ENCODE measurements around the gene IFIH1. TPM values are rescaled to one million over a fixed set of nuclear protein-coding genes. Genes with fewer than 3 reads are reported as not detected.

Gene IFIH1
- total RNA-seq, 1 donor, result 7.2 TPM

DNA sequence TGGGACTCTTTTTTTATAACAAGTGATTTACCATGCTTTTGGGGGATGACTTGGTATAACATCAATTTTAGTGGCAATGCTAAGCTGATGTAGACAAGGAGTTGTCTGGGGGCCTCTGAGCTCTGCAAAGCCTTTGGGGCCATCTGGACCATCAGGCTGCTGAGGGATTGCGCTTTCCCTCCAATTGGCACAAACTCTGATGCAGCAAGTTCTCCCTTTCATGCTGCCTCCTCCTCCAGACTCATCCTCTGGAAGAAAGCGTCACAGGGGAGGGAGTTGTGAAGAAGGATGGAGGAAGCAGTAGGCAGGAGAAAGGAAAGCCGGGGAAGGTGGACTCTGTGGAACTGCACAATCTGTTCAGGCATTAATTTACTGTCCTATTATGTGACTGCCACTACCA is 65.0 kb downstream of the IFIH1 start:
- H2AFZ ChIP-seq (ENCODE audit: low read length), result no peak overlapping the region

DNA sequence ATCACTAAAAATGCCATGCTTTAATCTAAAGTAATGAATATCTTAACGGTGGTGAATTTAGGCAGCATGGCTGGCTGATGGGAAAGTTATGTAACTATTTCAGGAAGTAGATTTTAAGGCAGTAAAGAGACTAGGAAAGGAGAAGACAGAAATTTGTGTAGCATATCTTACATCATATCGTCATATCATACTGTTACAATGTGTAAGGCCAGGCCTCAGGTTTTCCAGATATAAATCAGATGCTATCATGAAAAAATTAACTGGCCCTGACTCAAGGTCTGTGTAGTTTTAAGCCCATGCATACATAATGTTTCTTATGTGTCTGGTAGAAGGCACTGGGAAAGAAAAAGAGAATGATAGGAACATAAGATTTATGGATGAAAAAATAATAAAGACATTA is 66.3 kb downstream of the IFIH1 start:
- no peak overlapping the region for H3K27ac ChIP-seq (ENCODE audit: low read depth, low read length)
- peaks cover 11% of the 10 kb centered on the region for H3K4me1 ChIP-seq (ENCODE audit: insufficient read depth, low read length)
- H3K4me3 ChIP-seq (ENCODE audit: insufficient read depth, low read length), result no peak overlapping the region
- no peaks in the 10 kb centered on the region for H3K27me3 ChIP-seq (ENCODE audit: insufficient read depth, low read length)
- TF ChIP-seq, protein P1, sequence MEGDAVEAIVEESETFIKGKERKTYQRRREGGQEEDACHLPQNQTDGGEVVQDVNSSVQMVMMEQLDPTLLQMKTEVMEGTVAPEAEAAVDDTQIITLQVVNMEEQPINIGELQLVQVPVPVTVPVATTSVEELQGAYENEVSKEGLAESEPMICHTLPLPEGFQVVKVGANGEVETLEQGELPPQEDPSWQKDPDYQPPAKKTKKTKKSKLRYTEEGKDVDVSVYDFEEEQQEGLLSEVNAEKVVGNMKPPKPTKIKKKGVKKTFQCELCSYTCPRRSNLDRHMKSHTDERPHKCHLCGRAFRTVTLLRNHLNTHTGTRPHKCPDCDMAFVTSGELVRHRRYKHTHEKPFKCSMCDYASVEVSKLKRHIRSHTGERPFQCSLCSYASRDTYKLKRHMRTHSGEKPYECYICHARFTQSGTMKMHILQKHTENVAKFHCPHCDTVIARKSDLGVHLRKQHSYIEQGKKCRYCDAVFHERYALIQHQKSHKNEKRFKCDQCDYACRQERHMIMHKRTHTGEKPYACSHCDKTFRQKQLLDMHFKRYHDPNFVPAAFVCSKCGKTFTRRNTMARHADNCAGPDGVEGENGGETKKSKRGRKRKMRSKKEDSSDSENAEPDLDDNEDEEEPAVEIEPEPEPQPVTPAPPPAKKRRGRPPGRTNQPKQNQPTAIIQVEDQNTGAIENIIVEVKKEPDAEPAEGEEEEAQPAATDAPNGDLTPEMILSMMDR (IDR thresholded peaks at IDR 0.05; ENCODE audit: extremely low read depth, low read depth, low read length), result no peak
- no peak for DNase-seq (ENCODE audit: insufficient read length, low spot score, missing footprints)
- no peaks in the 10 kb centered on the region for H3K79me2 ChIP-seq (ENCODE audit: insufficient read depth, low read length)
- no peaks in the 10 kb centered on the region for H3K36me3 ChIP-seq (ENCODE audit: insufficient read depth, low read length)
- no peak overlapping the region for H2AFZ ChIP-seq (ENCODE audit: low read length)
- no peaks in the 10 kb centered on the region for H3K9me3 ChIP-seq (ENCODE audit: low read depth, low read length)
- no peaks in the 10 kb centered on the region for H4K20me1 ChIP-seq (ENCODE audit: insufficient read depth, low read length)
- H3K4me2 ChIP-seq (ENCODE audit: insufficient read depth, low read length), result no peak overlapping the region

More for the DNA sequence above, 65.0 kb downstream of the IFIH1 start:
- Histone ChIP-seq H3K27me3 (ENCODE audit: insufficient read depth, low read length) (no peaks in the 10 kb centered on the region), H3K4me3 (ENCODE audit: insufficient read depth, low read length) (no peak overlapping the region), H3K36me3 (ENCODE audit: insufficient read depth, low read length) (no peaks in the 10 kb centered on the region), H3K27ac (ENCODE audit: low read depth, low read length) (no peak overlapping the region), H3K4me2 (ENCODE audit: insufficient read depth, low read length) (no peak overlapping the region), H3K9me3 (ENCODE audit: low read depth, low read length) (no peaks in the 10 kb centered on the region), H3K4me1 (ENCODE audit: insufficient read depth, low read length) (peaks cover 24% of the 10 kb centered on the region), H4K20me1 (ENCODE audit: insufficient read depth, low read length) (no peaks in the 10 kb centered on the region), H3K79me2 (ENCODE audit: insufficient read depth, low read length) (no peaks in the 10 kb centered on the region)
- DNase-seq (ENCODE audit: insufficient read length, low spot score, missing footprints), result no peak
- TF ChIP-seq, protein P1 (IDR thresholded peaks at IDR 0.05; ENCODE audit: extremely low read depth, low read depth, low read length), result no peak

DNA sequence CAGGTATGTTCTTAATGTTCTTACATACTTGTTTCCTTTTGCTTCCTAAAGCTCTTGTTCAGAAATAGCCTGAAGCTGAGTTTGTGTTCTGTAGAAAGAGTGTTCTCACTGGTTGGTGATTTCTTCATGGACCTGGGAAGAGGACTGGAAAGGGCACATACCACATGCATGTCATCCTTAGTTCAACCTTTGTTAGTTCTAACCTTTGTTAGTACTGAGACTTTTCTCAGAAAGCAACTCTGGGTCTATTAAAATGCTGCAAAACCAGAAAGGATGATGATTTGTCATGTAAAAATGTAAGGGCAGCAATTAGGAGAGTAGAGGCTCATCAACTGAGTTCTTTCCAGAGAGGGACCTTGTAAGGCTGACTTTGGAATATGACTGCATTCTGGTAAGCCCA is 72.7 kb downstream of the IFIH1 start:
- Histone ChIP-seq H3K4me2 (ENCODE audit: insufficient read depth, low read length) (peak overlapping the region; percentile 45), H3K9me3 (ENCODE audit: low read depth, low read length) (no peaks in the 10 kb centered on the region), H3K27ac (ENCODE audit: low read depth, low read length) (peak overlapping the region; percentile 95), H4K20me1 (ENCODE audit: insufficient read depth, low read length) (no peaks in the 10 kb centered on the region), H2AFZ (ENCODE audit: low read length) (no peak overlapping the region), H3K36me3 (ENCODE audit: insufficient read depth, low read length) (peaks cover 2% of the 10 kb centered on the region), H3K27me3 (ENCODE audit: insufficient read depth, low read length) (no peaks in the 10 kb centered on the region), H3K79me2 (ENCODE audit: insufficient read depth, low read length) (peaks cover 22% of the 10 kb centered on the region), H3K4me3 (ENCODE audit: insufficient read depth, low read length) (no peak overlapping the region), H3K4me1 (ENCODE audit: insufficient read depth, low read length) (peaks cover 37% of the 10 kb centered on the region)
- TF ChIP-seq, protein P1 (IDR thresholded peaks at IDR 0.05; ENCODE audit: extremely low read depth, low read depth, low read length), result no peak
- DNase-seq (ENCODE audit: insufficient read length, low spot score, missing footprints), result no peak

DNA sequence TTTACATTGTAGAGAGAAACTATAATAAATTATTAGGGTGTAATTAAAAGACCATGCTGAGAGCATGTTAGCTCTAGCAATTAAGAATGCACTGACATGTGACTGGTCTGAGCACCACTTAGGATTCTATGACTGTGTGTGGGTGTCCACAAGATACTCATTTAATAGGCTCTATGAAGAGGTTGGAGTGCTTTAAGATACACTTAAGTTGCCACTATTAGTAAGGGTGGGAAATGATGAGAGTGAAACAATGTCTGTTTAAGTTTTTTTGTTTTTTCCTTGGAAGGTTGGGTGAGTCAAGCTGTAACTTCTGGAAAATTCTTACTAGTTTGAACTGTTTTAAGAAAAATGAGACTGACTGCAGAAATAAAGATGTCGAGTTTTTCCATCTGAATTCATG is 73.4 kb downstream of the IFIH1 start:
- Histone ChIP-seq H3K9me3 (ENCODE audit: low read depth, low read length) (no peaks in the 10 kb centered on the region), H3K4me1 (ENCODE audit: insufficient read depth, low read length) (peaks cover 44% of the 10 kb centered on the region), H3K27ac (ENCODE audit: low read depth, low read length) (peak overlapping the region; percentile 95), H3K27me3 (ENCODE audit: insufficient read depth, low read length) (no peaks in the 10 kb centered on the region), H2AFZ (ENCODE audit: low read length) (no peak overlapping the region), H3K36me3 (ENCODE audit: insufficient read depth, low read length) (peaks cover 9% of the 10 kb centered on the region), H3K4me2 (ENCODE audit: insufficient read depth, low read length) (peak overlapping the region; percentile 89), H3K79me2 (ENCODE audit: insufficient read depth, low read length) (peaks cover 29% of the 10 kb centered on the region), H4K20me1 (ENCODE audit: insufficient read depth, low read length) (no peaks in the 10 kb centered on the region), H3K4me3 (ENCODE audit: insufficient read depth, low read length) (no peak overlapping the region)
- DNase-seq (ENCODE audit: insufficient read length, low spot score, missing footprints), result no peak
- TF ChIP-seq, protein P1 (IDR thresholded peaks at IDR 0.05; ENCODE audit: extremely low read depth, low read depth, low read length), result no peak
